RWPE1 (cell line): ENCODE measurements around the gene LZTS3.
"Not testable (repeated sequence)": the region's sequence is repeated elsewhere in the genome, so short reads cannot be mapped to it uniquely, and the experiment has no call there.

ENCODE experiments used
- CTCF ChIA-PET: fragments of 350-600 bp; sonication (Branson Sonifier 250); formaldehyde crosslinking; extraction: SDS; loops from one replicate; lab custom pipeline; 2021; lab: Yijun Ruan, JAX
- POLR2A ChIA-PET: fragments of 400-600 bp; formaldehyde crosslinking; extraction: SDS; loops from one replicate; lab custom pipeline; 2020; ENCODE audit warnings: antibody characterized with exemption; ENCODE audit not compliant: low non-redundant PET; lab: Yijun Ruan, JAX
- DNase-seq: peaks from one replicate; pipeline ENCODE4 v3.0.0; 2012; ENCODE audit warnings: low spot score
- H3K27ac ChIP-seq: fragments of 450-650 bp; 2 replicates; pipeline ENCODE4 v1.5.1; 2017
- TF ChIP-seq, protein P1 (sequence below): fragments of 450-650 bp; conservative IDR thresholded peaks from 2 replicates; pipeline ENCODE4 v1.5.1; 2017; ENCODE audit warnings: low read depth, mild to moderate bottlenecking

LZTS3 gene

DNA sequence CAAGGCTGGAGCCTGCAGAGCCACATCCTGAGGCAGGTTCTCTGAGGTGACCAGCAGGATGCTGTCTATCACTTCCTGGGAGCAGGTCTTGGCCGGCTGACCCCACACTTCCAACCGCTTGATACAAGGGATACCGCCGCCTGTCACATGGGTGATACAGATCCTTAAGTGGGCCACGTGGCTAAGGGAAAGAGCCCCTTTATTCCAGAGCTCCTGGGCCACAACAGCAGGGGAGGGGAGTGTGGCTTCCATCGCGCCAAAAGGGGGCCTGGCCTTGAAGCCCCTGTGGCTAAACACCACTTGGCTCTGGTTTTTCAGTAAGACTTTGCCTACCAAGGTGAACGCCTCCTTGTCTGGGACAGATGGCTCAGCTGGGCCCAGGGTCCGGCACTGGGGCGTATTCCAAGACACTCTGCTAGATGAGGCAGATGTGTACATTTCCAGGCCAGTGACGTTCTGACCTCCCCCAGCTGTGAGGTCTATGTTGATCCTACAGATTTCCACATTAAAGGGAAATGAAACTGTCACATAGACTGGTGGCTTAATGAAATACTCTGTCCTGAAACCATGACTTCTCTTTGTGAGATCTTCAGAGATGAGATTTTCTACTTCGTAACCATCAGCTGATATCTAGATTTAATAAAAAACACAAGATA is 51.3 kb downstream of the LZTS3 start:
- DNase-seq = no peak
- CTCF ChIA-PET = interaction anchor here (0.6 kb wide), 2 partner anchors 124 to 1730 kb away, joined by 4 read pairs; no protein-coding TSS in a partner anchor
- POLR2A ChIA-PET = no interaction called here
- TF ChIP-seq, protein P1, sequence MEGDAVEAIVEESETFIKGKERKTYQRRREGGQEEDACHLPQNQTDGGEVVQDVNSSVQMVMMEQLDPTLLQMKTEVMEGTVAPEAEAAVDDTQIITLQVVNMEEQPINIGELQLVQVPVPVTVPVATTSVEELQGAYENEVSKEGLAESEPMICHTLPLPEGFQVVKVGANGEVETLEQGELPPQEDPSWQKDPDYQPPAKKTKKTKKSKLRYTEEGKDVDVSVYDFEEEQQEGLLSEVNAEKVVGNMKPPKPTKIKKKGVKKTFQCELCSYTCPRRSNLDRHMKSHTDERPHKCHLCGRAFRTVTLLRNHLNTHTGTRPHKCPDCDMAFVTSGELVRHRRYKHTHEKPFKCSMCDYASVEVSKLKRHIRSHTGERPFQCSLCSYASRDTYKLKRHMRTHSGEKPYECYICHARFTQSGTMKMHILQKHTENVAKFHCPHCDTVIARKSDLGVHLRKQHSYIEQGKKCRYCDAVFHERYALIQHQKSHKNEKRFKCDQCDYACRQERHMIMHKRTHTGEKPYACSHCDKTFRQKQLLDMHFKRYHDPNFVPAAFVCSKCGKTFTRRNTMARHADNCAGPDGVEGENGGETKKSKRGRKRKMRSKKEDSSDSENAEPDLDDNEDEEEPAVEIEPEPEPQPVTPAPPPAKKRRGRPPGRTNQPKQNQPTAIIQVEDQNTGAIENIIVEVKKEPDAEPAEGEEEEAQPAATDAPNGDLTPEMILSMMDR = no peak
- peak overlapping the region; percentile 48 for H3K27ac ChIP-seq

DNA sequence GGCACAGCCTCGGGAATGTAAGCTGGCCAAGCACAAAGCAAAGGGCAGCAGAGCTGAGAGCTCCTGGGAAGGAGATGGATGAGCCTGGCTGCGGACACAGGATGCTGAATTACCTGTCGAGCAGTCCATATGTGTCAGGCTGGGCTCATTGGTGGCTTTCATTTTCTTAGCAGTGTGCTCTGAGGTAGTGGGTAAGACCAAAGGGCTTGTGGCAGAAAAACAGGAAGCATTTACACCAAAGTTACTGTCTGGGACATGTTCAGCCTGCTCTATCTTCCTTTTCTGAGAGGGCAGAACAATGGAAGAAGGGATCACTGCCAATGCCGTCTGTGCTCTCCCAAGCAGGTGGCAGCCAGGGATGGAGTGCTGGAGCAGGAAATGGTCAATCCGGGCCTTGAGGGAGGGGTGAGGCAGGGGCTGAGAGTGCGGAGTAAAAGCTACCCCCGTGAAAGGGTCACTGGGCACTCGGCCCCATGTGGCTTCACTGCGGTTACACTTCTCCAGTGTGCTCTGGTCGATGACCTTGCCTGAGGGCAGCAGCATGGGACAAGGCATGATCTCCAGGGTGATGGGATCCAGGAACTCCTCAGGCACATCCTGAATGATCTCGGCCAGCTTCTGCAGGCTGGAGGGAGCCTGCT is 52.0 kb downstream of the LZTS3 start:
- DNase-seq = no peak
- H3K27ac ChIP-seq = peak overlapping the region; percentile 48
- ChIA-PET CTCF (no interaction called here), POLR2A (no interaction called here)
- TF ChIP-seq, protein P1 = no peak

DNA sequence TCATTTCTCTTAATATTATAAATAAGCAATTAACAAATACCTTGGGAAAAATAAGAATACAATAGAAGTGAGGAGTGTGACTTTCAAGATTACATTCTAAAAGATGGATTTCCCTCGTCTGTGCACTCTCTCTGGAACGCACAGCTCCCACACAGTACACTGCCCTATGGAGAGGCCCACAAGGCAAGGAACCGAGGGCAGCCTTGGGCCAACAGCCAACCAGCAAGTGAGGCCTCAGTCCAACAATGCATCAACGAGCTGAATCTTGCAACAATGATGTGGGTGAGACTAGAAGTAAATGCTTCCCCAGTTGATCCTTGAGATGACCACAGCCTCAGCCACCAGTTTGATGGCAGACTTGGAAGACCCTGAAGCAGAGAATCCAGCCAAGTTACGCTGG is 54.3 kb downstream of the LZTS3 start:
- CTCF ChIA-PET = interaction anchor here (0.6 to 1.1 kb wide), 3 partner anchors 9 to 66 kb away, joined by 3 to 5 read pairs (median 3); no protein-coding TSS in a partner anchor
- peak overlapping the region; percentile 46 for H3K27ac ChIP-seq
- TF ChIP-seq, protein P1 = no peak
- POLR2A ChIA-PET = no interaction called here
- no peak for DNase-seq

DNA sequence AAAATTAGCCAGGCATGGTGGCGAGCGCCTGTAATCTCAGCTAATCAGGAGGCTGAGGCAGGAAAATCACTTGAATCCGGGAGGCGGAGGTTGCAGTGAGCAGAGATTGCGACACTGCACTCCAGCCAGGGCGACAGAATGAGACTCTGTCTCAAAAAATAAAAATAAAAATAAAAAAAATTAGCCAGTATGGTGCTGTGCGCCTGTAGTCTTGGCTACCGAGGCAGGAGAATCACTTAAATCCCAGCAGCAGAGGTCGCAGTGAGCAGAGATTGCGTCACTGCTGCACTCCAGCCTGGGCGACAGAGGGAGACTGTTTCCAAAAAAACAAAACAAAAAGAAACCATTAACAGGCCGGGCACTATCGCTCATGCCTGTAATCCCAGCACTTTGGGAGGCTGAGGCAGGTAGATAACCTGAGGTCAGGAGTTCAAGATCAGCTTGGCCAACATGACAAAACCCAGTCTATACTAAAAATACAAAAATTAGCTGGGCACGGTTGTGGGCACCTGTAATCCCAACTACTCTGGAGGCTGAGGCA is 55.4 kb downstream of the LZTS3 start:
- POLR2A ChIA-PET, DNase-seq: not testable (repeated sequence)
- peak overlapping the region; percentile 46 for H3K27ac ChIP-seq
- CTCF ChIA-PET = interaction anchor here (0.6 to 1.4 kb wide), 6 partner anchors 28 to 212 kb away, joined by 3 to 6 read pairs (median 4); no protein-coding TSS in a partner anchor

DNA sequence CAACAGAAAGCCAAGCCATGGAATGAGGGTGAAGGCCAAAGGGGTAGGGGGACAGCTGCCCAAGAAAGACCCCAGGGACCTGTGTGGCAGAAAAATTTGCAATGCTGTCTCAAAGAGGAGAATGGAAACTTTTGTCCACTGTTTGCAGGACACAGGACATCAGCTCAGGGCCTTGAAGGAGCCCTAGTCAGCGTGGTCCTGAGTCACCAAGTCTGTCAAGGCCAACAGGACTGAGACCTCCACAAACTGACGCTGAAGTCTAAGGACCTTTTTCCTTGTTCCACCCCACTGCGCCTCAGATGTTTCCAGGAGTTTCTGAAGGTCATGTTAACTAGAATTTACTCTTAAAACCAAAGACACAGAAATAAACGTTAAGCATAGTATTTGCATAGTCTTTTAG is 57.0 kb downstream of the LZTS3 start:
- TF ChIP-seq, protein P1 = no peak
- no peak overlapping the region for H3K27ac ChIP-seq
- POLR2A ChIA-PET = no interaction called here
- no peak for DNase-seq
- CTCF ChIA-PET = interaction anchor here (0.8 to 1.4 kb wide), 2 partner anchors 14 to 62 kb away, joined by 3 to 6 read pairs; no protein-coding TSS in a partner anchor

DNA sequence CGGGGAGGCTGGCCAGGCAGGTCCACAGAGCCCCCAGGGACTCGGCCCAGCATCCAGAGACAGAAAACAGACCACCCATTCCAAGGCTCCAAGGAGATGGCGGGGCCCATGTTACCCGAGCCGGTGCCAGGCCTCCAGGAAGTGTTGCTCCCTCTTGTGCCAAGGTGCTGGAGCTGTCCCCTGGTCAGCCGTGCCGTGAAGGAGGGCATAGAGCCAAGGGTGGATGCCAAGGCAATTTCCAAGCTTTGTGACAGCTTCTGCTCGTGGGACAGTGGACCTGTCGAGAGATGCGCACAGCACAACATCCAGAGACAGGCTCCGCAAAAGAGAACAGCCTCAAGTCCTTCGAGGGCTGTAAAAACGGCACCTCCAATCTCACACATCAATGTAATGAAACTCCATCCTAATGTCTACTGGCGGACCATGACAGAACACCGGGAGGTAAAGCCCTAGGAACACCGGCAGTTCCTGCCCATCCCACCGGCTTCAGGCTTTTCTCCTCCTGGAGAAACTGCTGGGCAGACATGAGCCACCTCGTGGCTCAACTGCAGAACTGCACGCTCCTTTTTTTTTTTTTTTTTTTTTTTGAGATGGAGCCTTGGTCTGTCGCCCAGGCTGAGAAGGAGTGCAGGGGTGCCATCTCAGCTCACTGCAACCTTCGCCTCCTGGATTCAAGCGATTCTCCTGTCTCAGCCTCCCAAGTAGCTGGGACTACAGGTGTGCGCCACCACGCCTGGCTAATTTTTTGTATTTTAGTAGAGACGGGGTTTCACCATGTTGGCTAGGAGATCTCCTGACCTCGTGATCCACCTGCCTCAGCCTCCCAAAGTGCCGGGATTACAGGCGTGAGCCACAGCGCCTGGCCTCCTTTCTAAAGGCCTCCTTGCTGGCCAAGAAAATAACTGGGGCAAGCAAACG is 57.9 kb downstream of the LZTS3 start:
- peak overlapping the region; percentile 2; the same call in 1 of the 2 replicates for H3K27ac ChIP-seq
- TF ChIP-seq, protein P1 = peak; percentile 95
- peak; percentile 88 for DNase-seq
- ChIA-PET POLR2A (no interaction called here), CTCF (interaction anchor here (0.5 to 4.2 kb wide), 6 partner anchors 13 to 1871 kb away, joined by 3 to 20 read pairs (median 3); no protein-coding TSS in a partner anchor)
